NCI-H2227 (cell line): ENCODE results near the gene ZNF385A.
A peak's percentile ranks its signal among the peaks of the same experiment; 100 is the strongest.

Experiments used
- DNase-seq: peaks from one replicate; lab custom pipeline; 2025; ENCODE audit not compliant: unreplicated experiment; lab: John Stamatoyannopoulos, UW

The ZNF385A gene

GRCh38 chr12:54415221-54415929, 30.8 kb upstream of the ZNF385A start:
- no peak for DNase-seq

GRCh38 chr12:54413284-54414190, 29.0 kb upstream of the ZNF385A start:
- DNase-seq: no peak

- no peak for DNase-seq
These were observed 28.3 kb upstream of the ZNF385A start for GRCh38 chr12:54412786-54413185.

GRCh38 chr12:54412348-54412747, 27.8 kb upstream of the ZNF385A start:
- no peak for DNase-seq

- DNase-seq: no peak
These were observed 27.1 kb upstream of the ZNF385A start for GRCh38 chr12:54411391-54412241.

- no peak for DNase-seq
These were observed 24.7 kb upstream of the ZNF385A start for GRCh38 chr12:54409267-54409666.

- no peak for DNase-seq
These were observed 22.8 kb upstream of the ZNF385A start for GRCh38 chr12:54407183-54407905.

GRCh38 chr12:54405573-54405972, 21.0 kb upstream of the ZNF385A start:
- no peak for DNase-seq

- DNase-seq: no peak
These were observed 20.6 kb upstream of the ZNF385A start for GRCh38 chr12:54405106-54405505.

GRCh38 chr12:54404061-54405004, 19.8 kb upstream of the ZNF385A start:
- peak; percentile 65 for DNase-seq

- no peak for DNase-seq
These were observed 16.6 kb upstream of the ZNF385A start for GRCh38 chr12:54401119-54401518.

- DNase-seq: peak; percentile 81
These were observed 14.7 kb upstream of the ZNF385A start for GRCh38 chr12:54398995-54399793.

GRCh38 chr12:54398218-54398617, 13.7 kb upstream of the ZNF385A start:
- DNase-seq: no peak

GRCh38 chr12:54397157-54397556, 12.6 kb upstream of the ZNF385A start:
- DNase-seq: no peak

- DNase-seq: no peak
These were observed 11.0 kb upstream of the ZNF385A start for GRCh38 chr12:54395545-54395944.

- no peak for DNase-seq
These were observed 10.5 kb upstream of the ZNF385A start for GRCh38 chr12:54394986-54395385.

GRCh38 chr12:54394281-54394719, 9.8 kb upstream of the ZNF385A start:
- DNase-seq: peak; percentile 48

- DNase-seq: no peak
These were observed 9.2 kb upstream of the ZNF385A start for GRCh38 chr12:54393743-54394142.

GRCh38 chr12:54393207-54393609, 8.7 kb upstream of the ZNF385A start:
- no peak for DNase-seq
